Measurements from ENCODE around the gene AREG. TPM values are rescaled to one million over a fixed set of nuclear protein-coding genes. Genes with fewer than 3 reads are reported as not detected.

The AREG gene
- total RNA-seq, 1 experiment from 2014 or later, result 0.33 TPM

- no peak for TF ChIP-seq AFF4 (CRISPR knock-in tag; IDR thresholded peaks at IDR 0.05; ENCODE audit: borderline replicate concordance)
- TF ChIP-seq ARID4B (CRISPR knock-in tag; IDR thresholded peaks at IDR 0.05; ENCODE audit: borderline replicate concordance), result no peak
- no peak for TF ChIP-seq ZNF396 (CRISPR knock-in tag; IDR thresholded peaks at IDR 0.05; ENCODE audit: borderline replicate concordance)
- TF ChIP-seq MYBL2 (CRISPR knock-in tag; IDR thresholded peaks at IDR 0.05), result no peak
- no peak for TF ChIP-seq TEAD1 (CRISPR knock-in tag; IDR thresholded peaks at IDR 0.05)
- TF ChIP-seq ELF4 (CRISPR knock-in tag; IDR thresholded peaks at IDR 0.05; ENCODE audit: low read depth), result no peak
- TF ChIP-seq SOX15 (CRISPR knock-in tag; IDR thresholded peaks at IDR 0.05), result no peak
- TF ChIP-seq MLX (CRISPR knock-in tag; IDR thresholded peaks at IDR 0.05), result no peak
- no peak for TF ChIP-seq ZNF263 (CRISPR knock-in tag; IDR thresholded peaks at IDR 0.05; ENCODE audit: low read depth)
- no peak for TF ChIP-seq ATF2 (CRISPR knock-in tag; IDR thresholded peaks at IDR 0.05; ENCODE audit: borderline replicate concordance, low read depth)
Measured at GRCh38 chr4:74479009-74479408, 34.1 kb downstream of the AREG start (continued).

GRCh38 chr4:74480267-74480666 lies 35.3 kb downstream of the AREG start:
- CTCF ChIA-PET, result no interaction called here
- ATAC-seq, result no peak

More at GRCh38 chr4:74480267-74480666, 35.3 kb downstream of the AREG start:
- Mint-ChIP-seq H3K4me3 (no peak overlapping the region), H3K9me3 (no peaks in the 10 kb centered on the region), H3K27ac (no peak overlapping the region), H3K36me3 (no peaks in the 10 kb centered on the region), H3K4me1 (no peaks in the 10 kb centered on the region), H3K27me3 (ENCODE audit: low read depth) (0 out of 2 replicates have a peak, but pooled peaks cover 3% of the 10 kb centered on the region)
- TF ChIP-seq ZMAT4 (CRISPR knock-in tag; IDR thresholded peaks at IDR 0.05) (no peak), CREM (CRISPR knock-in tag; IDR thresholded peaks at IDR 0.05) (no peak), SOX15 (CRISPR knock-in tag; IDR thresholded peaks at IDR 0.05) (no peak), CBFB (CRISPR knock-in tag; IDR thresholded peaks at IDR 0.05; ENCODE audit: low read depth) (no peak), ZNF263 (CRISPR knock-in tag; IDR thresholded peaks at IDR 0.05; ENCODE audit: low read depth) (no peak), ZNF532 (CRISPR knock-in tag; IDR thresholded peaks at IDR 0.05; ENCODE audit: borderline replicate concordance) (no peak), TEAD4 (CRISPR knock-in tag; IDR thresholded peaks at IDR 0.05) (no peak), NFYB (CRISPR knock-in tag; conservative IDR thresholded peaks at IDR 0.05; ENCODE audit: low read depth) (no peak), ZNF121 (CRISPR knock-in tag; IDR thresholded peaks at IDR 0.05) (no peak)
- POLR2A ChIA-PET, result no interaction called here
- no peak for DNase-seq (ENCODE audit: low spot score)

All from WTC11 (cell line).